A673 (cell line): ENCODE measurements around the gene WDR43.

ENCODE experiments used
- CTCF ChIP-seq: fragments of 300-800, 200-600 bp; sonication (generic); conservative IDR thresholded peaks from 2 replicates; pipeline ENCODE4 v1.5.1; 2017; ENCODE audit warnings: low read depth, mild to moderate bottlenecking, antibody characterized with exemption, low read length, moderate library complexity, mixed read lengths
- EZH2 ChIP-seq: fragments of 200-600 bp; sonication (generic); IDR thresholded peaks from 2 replicates; pipeline ENCODE4 v1.6.1; 2017; ENCODE audit warnings: borderline replicate concordance, low read depth, mild to moderate bottlenecking, mixed read lengths, antibody characterized with exemption, low read length; ENCODE audit not compliant: poor library complexity, severe bottlenecking

GRCh38 chr2:28958689-28959088, 64.2 kb downstream of the WDR43 start:
- TF ChIP-seq CTCF (peak; percentile 71), EZH2 (no peak)
